Measurements from ENCODE around the gene TRIM37.

- TF ChIP-seq CTCF (IDR thresholded peaks at IDR 0.05; ENCODE audit: insufficient read depth, low read depth, low read length) (no peak), EZH2 (IDR thresholded peaks at IDR 0.05; ENCODE audit: insufficient read depth, low read length) (peak; percentile 93)
These were observed 48.2 kb upstream of the TRIM37 start, which contains the start of gene SKA2 for GRCh38 chr17:59154721-59155438.

Measured in astrocyte (in vitro differentiated cells and primary cell).